GM19438 (cell line): ENCODE data around the gene GJD3.
"Not testable (repeated sequence)": the region's sequence is repeated elsewhere in the genome, so short reads cannot be mapped to it uniquely, and the experiment has no call there.

Source experiments
- ATAC-seq: cut with Tn5 transposase; IDR thresholded peaks from one replicate; pipeline ENCODE4 v1.9.1; 2021; ENCODE audit warnings: low read depth; ENCODE audit not compliant: unreplicated experiment

GJD3 gene

GRCh38 chr17:40371261-40371929, 6.9 kb upstream of the GJD3 start:
- no peak for ATAC-seq

- ATAC-seq = no peak
Measured at GRCh38 chr17:40369923-40370322, 5.4 kb upstream of the GJD3 start.

GRCh38 chr17:40367728-40368127, 3.2 kb upstream of the GJD3 start:
- ATAC-seq = not testable (repeated sequence)

DNA sequence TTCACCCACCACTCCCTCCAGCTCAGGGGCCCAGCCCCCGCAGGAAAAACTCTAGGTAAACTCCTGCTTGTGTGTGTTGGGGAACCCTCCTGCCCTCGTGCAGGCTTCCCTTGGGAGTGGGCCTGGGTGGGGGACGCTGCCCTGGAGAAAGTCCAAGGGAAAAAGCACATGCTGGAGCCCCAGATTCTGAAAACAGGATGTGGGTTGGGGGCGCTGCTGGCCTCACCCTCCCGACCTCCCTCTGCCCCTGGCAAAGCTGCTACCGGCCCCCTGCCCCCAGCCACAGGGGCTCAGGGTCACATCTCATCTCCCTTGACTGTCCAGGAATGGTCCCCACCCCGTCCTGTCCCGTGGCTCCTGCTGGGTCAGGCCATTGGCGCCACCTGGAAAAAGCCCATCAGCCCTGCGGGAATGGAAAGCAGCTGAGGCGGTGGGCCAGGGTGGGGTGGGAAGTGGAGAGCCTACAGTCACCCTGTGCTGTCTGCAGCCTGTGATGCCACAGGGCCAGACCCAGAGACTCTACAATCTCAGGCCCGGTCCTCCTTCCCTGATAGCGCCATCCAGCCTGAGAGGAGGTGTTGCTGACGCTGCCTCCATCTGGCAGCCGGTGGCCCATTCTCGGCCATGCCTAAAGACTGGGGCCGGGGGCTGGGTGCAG, 2.5 kb upstream of the GJD3 start:
- no peak for ATAC-seq

- no peak for ATAC-seq
Measured at GRCh38 chr17:40366076-40366860, 1.7 kb upstream of the GJD3 start.

GRCh38 chr17:40364906-40365305, 369 bp upstream of the GJD3 start:
- ATAC-seq = no peak

GRCh38 chr17:40363111-40363827, 1.3 kb downstream of the GJD3 start:
- peak; percentile 34 for ATAC-seq

GRCh38 chr17:40362696-40363110, 1.8 kb downstream of the GJD3 start:
- ATAC-seq = peak; percentile 66

DNA sequence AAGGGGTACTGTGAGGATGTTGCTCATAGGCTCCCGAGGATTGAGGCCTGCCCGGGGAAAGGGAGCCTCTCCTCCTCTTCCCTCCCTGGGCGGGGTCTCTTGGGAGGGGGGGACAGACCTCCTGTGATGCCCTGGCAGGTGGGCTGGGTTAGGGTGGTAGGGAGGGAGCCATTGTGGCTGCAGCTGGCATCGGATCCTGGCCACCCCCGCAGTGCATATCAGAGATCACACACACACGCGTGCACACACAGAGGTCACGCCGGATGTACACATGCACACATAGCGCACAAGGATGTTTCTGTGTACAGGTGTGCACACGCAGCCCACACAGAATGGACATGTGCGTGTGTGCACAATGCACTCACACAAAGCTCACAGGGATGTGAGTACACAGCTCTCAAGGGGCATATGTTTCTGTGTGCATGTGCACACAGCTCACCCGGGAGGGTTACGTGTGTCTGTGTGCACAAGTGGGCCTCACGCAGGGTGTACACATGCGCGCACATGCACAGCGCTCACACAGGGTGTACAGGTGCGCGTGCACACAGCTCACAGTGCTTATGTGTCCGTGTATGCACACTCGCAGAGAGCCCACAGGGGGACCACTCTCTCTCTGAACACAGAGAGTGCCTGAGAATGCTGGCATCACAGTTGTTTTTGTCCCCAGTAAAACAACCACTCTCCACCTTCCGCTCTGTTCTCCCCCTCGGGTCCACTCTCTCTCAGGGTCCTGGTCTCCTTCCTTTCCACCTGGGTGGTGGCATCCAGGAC, 2.4 kb downstream of the GJD3 start:
- no peak for ATAC-seq

GRCh38 chr17:40361063-40361924, 3.2 kb downstream of the GJD3 start:
- ATAC-seq = no peak

DNA sequence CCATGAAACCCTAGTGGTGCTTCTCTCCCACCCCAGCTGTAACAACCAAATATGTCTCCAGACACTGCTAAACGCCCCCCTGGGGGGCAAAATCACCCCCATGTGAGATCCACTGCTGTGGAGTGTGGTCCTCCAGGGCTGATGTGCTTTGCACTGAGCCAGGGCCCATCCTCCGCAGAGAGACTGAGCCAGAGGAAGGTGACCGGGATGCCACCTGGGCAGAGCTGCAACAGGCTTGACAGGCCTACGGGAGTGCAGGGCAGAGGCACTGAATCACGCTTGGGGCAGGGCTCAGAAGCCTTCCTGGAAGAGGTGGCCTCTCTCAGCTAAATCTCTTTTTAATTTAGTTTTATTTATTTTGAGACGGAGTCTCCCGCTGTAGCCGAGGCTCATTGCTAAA, 4.4 kb downstream of the GJD3 start:
- ATAC-seq = no peak

DNA sequence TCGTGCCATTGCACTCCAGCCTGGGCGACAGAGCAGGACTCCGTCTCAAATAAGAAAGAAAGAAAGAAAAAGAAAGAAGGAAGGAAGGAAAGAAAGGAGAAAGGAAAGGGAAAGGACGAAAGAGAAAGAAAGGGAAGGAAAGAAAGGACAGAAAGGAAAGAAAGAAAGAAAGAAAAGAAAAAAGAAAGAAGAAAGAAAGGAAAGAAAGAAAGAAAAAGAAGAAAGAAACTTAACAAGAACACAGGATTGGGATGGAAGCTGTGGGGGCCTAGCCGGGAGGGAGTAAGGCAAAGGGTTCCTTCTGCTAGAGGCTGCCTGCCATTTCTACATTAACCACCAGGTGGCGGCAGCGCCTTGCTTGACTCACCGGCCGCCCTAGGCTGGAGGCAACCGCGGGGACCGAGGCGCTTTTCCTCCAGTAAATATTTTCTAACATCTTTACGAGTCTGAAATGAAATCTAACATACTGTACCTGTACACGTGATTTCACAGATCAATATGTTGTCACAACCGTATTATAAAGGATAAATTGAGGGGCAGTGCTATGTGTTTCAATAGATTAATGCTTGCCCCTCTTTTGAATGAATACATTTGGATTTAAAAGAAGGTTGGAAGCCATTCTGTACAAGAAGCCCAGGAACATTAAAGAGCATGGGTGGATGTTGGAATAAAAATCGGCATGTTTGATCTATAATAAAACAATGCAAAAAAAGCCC, 6.1 kb downstream of the GJD3 start:
- ATAC-seq = no peak

GRCh38 chr17:40356990-40357881, 7.3 kb downstream of the GJD3 start:
- no peak for ATAC-seq

DNA sequence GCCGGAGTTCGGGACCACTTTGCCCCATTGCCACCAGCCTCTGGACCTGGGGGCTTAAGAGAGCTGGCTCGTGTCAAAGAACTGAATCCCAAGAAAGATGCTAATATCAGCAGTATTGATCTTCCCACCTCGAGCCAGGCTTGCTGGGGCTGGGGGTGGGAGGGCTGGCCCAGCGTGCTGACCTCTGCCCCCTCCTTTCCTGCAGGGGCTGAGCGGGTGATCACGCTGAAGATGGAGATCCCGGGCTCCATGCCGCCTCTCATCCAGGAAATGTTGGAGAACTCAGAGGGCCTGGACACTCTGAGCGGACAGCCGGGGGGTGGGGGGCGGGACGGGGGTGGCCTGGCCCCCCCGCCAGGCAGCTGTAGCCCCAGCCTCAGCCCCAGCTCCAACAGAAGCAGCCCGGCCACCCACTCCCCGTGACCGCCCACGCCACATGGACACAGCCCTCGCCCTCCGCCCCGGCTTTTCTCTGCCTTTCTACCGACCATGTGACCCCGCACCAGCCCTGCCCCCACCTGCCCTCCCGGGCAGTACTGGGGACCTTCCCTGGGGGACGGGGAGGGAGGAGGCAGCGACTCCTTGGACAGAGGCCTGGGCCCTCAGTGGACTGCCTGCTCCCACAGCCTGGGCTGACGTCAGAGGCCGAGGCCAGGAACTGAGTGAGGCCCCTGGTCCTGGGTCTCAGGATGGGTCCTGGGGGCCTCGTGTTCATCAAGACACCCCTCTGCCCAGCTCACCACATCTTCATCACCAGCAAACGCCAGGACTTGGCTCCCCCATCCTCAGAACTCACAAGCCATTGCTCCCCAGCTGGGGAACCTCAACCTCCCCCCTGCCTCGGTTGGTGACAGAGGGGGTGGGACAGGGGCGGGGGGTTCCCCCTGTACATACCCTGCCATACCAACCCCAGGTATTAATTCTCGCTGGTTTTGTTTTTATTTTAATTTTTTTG, 8.5 kb downstream of the GJD3 start:
- ATAC-seq = no peak

DNA sequence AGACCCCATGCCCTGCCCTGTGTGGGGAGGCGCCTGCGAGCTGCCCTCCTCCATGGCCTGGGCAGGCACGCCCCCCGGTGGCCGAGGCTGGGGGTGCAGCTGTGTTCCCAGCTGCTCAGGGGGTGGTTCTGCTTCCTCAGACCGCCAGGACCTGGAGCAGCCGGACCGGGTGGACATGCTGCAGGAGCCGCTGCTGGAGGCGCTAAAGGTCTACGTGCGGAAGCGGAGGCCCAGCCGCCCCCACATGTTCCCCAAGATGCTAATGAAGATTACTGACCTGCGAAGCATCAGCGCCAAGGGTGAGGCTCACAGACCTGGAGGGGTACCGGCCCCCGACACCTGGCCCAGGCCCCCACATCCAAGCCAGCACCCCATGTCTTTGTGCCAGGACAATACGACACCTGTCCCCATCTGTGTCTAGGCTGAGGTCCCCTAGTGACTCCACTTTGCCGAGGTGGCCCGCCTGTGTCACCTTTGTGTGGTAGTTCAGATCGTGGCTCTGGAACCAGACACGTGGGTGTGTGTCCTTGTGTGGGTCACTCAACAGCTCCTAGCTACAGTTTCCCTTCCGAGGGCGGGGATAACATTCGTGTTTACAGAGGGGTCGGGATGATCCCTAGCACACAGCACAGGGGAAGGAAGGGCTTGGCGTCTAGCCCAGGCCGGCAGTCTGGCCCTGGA, 9.3 kb downstream of the GJD3 start:
- ATAC-seq = no peak
